IMR-90 (cell line): Measurements from ENCODE around the gene RAB36. TPM values are rescaled to one million over a fixed set of nuclear protein-coding genes. Genes with fewer than 3 reads are reported as not detected.

Source experiments
- ATAC-seq: fragments of 200-7000 bp; cut with Tn5 transposase; 2 replicates; pipeline ENCODE4 v1.9.1; 2020; ENCODE audit warnings: low read depth, mild to moderate bottlenecking, moderate library complexity
- BruUV-seq: library from RNA; stranded (reverse); fragments of 400-500 nt; replicated peaks from 2 replicates; lab custom pipeline; 2021; lab: Mats Ljungman, UMichigan
- CTCF ChIA-PET: fragments of 300-600 bp; formaldehyde crosslinking; extraction: SDS; loops from one replicate; lab custom pipeline; 2021; ENCODE audit warnings: antibody characterized with exemption; lab: Yijun Ruan, JAX
- POLR2A ChIA-PET: fragments of 300-600 bp; sonication (Branson Sonifier 250); formaldehyde crosslinking; loops from one replicate; lab custom pipeline; 2022; ENCODE audit warnings: antibody characterized with exemption; ENCODE audit not compliant: unreplicated experiment; lab: Charles Lee
- DNase-seq: peaks from one replicate; pipeline ENCODE4 v3.0.0; 2013
- H2AFZ ChIP-seq: replicated peaks from 2 replicates; pipeline ENCODE3; 2013; ENCODE audit warnings: low read length, mild to moderate bottlenecking; ENCODE audit not compliant: poor library complexity
- H2AK5ac ChIP-seq: 2 replicates; pipeline ENCODE4 v1.6.1; 2013; ENCODE audit warnings: low read depth, low read length, inconsistent platforms
- H2AK9ac ChIP-seq: replicated peaks from 2 replicates; pipeline ENCODE3; 2013; ENCODE audit warnings: mild to moderate bottlenecking, low read depth, low read length, moderate library complexity; ENCODE audit not compliant: poor library complexity
- H2BK120ac ChIP-seq: 2 replicates; pipeline ENCODE4 v1.6.1; 2013; ENCODE audit warnings: low read depth, low read length, inconsistent platforms
- H2BK15ac ChIP-seq: 3 replicates; pipeline ENCODE4 v1.6.1; 2013; ENCODE audit warnings: low read depth, low read length, inconsistent platforms
- H2BK20ac ChIP-seq: 2 replicates; pipeline ENCODE4 v1.6.1; 2013; ENCODE audit warnings: low read depth, mild to moderate bottlenecking, inconsistent platforms, low read length, moderate library complexity
- H2BK5ac ChIP-seq: 2 replicates; pipeline ENCODE4 v1.6.1; 2013; ENCODE audit warnings: mild to moderate bottlenecking, low read depth, low read length, inconsistent platforms; ENCODE audit not compliant: poor library complexity, severe bottlenecking
- H3K14ac ChIP-seq: replicated peaks from 2 replicates; pipeline ENCODE4 v1.6.1; 2013; ENCODE audit warnings: low read depth, low read length, inconsistent platforms
- H3K18ac ChIP-seq: 2 replicates; pipeline ENCODE4 v1.6.1; 2013; ENCODE audit warnings: low read depth, low read length, control low read depth
- H3K23ac ChIP-seq: 2 replicates; pipeline ENCODE4 v1.6.1; 2013; ENCODE audit warnings: low read depth, low read length, inconsistent platforms
- H3K27ac ChIP-seq: 2 replicates; pipeline ENCODE4 v1.5.1; 2013; ENCODE audit warnings: mild to moderate bottlenecking, control low read depth, low read length; ENCODE audit not compliant: insufficient read depth
- H3K27me3 ChIP-seq: 2 replicates; pipeline ENCODE4 v1.6.1; 2013; ENCODE audit warnings: low read length; ENCODE audit not compliant: control insufficient read depth, insufficient read depth
- H3K36me3 ChIP-seq: 2 replicates; pipeline ENCODE4 v1.6.1; 2013; ENCODE audit warnings: low read length, mixed read lengths; ENCODE audit not compliant: control insufficient read depth, insufficient read depth
- H3K4ac ChIP-seq: 2 replicates; pipeline ENCODE4 v1.6.1; 2013; ENCODE audit warnings: low read depth, low read length, inconsistent platforms
- H3K4me1 ChIP-seq: 2 replicates; pipeline ENCODE4 v1.6.1; 2013; ENCODE audit warnings: low read length, mixed read lengths; ENCODE audit not compliant: control insufficient read depth, insufficient read depth
- H3K4me2 ChIP-seq: 2 replicates; pipeline ENCODE4 v1.6.1; 2013; ENCODE audit warnings: low read depth, mild to moderate bottlenecking, control low read depth, low read length, moderate library complexity
- H3K4me3 ChIP-seq: 2 replicates; pipeline ENCODE4 v1.5.1; 2013; ENCODE audit warnings: low read depth, mild to moderate bottlenecking, control low read depth, low read length, moderate library complexity; ENCODE audit not compliant: insufficient read depth
- H3K56ac ChIP-seq: 2 replicates; pipeline ENCODE4 v1.6.1; 2013; ENCODE audit warnings: low read length, inconsistent platforms; ENCODE audit not compliant: insufficient read depth; ENCODE audit errors: extremely low read depth
- H3K79me1 ChIP-seq, 2 experiments: 2 replicates each; pipeline ENCODE4 v1.6.1; 2013; ENCODE audit warnings: low read length in 2 of 2, inconsistent platforms in 1 of 2, low read depth in 1 of 2
- H3K9ac ChIP-seq: 2 replicates; pipeline ENCODE4 v1.6.1; 2013; ENCODE audit warnings: low read depth, low read length, control low read depth
- H3K9me1 ChIP-seq: 2 replicates; pipeline ENCODE4 v1.6.1; 2013; ENCODE audit warnings: low read length, inconsistent platforms; ENCODE audit not compliant: insufficient read depth
- H3K9me3 ChIP-seq: 2 replicates; pipeline ENCODE4 v1.6.1; 2013; ENCODE audit warnings: low read length; ENCODE audit not compliant: control insufficient read depth, insufficient read depth
- H4K20me1 ChIP-seq: 2 replicates; pipeline ENCODE4 v1.6.1; 2013; ENCODE audit warnings: low read length, inconsistent platforms; ENCODE audit not compliant: insufficient read depth
- H4K5ac ChIP-seq: 2 replicates; pipeline ENCODE4 v1.6.1; 2013; ENCODE audit warnings: mild to moderate bottlenecking, low read depth, low read length, control low read depth
- H4K8ac ChIP-seq, 2 experiments: 2 replicates each; pipeline ENCODE4 v1.6.1; 2013; ENCODE audit warnings: low read depth in 2 of 2, low read length in 2 of 2, control low read depth in 1 of 2, inconsistent platforms in 1 of 2
- H4K91ac ChIP-seq: 2 replicates; pipeline ENCODE4 v1.6.1; 2013; ENCODE audit warnings: low read depth, low read length, inconsistent platforms; ENCODE audit not compliant: insufficient read depth
- SMC3 ChIP-seq: fragments of 150-350 bp; IDR thresholded peaks from 2 replicates; pipeline ENCODE4 v1.6.1; 2016; ENCODE audit warnings: low read depth, mild to moderate bottlenecking, antibody characterized with exemption, low read length, moderate library complexity
- WGBS, 2 experiments: methylation state at CpG; one replicate each; pipeline versions ENCODE4 v1.1.5 to v1.1.7; 2013; ENCODE audit warnings: missing lambda C conversion rate in 2 of 2; ENCODE audit not compliant: insufficient read length in 1 of 2; ENCODE audit errors: extremely low coverage in 2 of 2; 5-methylcytosine and 5-hydroxymethylcytosine counted together
- dilution Hi-C: fragments of 300-500 bp; cut with HindIII; formaldehyde crosslinking; loops from one replicate; pipeline ENCODE4 v1.14.3; 2018; ENCODE audit warnings: low sequenced_read_pairs; ENCODE audit not compliant: unreplicated experiment
- in situ Hi-C: fragments of 300-500 bp; cut with MboI; formaldehyde crosslinking; loops from 3 replicates; pipeline ENCODE4 v1.14.3; 2019; ENCODE audit warnings: low sequenced_read_pairs, inconsistent platforms, mixed read lengths
- intact Hi-C: fragments of 100-400 bp; cut with micrococcal nuclease; formaldehyde crosslinking; loops from 2 replicates; pipeline ENCODE4 v1.10.0; 2022
- polyA plus RNA-seq, 3 experiments: library from polyadenylated mRNA; depleted of rRNA; stranded (reverse); fragments of >200 nt; gene quantifications; 2 replicates each; pipeline ENCODE4 v1.2.3, GENCODE V29; 2012; ENCODE audit warnings: low replicate concordance in 1 of 3
- total RNA-seq: library from RNA; depleted of rRNA; stranded (reverse); fragments of >200 nt; gene quantifications from 2 replicates; pipeline ENCODE4 v1.2.3, GENCODE V29; 2012

Gene RAB36
- total and polyA plus RNA-seq, 2 of the 4 experiments (the other 2 are of a cell fraction): 3.6 to 4.0 TPM

DNA sequence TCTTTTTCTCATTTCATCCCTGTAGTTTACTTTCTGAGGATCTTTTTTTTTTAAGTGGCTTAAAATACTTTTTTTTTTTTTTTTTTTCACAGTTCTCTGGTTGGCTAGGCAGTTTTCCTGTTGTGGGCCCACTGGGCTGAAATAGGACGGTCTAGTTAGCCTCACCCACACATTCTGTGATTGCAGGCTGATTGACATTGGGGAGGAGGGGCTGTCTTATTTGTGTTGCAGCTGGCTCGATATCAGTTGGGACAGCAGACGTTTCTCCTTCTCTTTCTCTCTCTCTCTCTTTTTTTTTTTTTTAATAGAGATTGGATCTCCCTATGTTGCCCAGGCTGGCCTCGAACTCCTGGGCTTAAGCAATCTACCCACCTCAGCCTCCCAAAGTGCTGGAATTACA lies 41.9 kb downstream of the RAB36 start:
- H3K23ac ChIP-seq: no peak overlapping the region
- H3K56ac ChIP-seq: no peak overlapping the region
- no peak overlapping the region for H3K18ac ChIP-seq
- no peak overlapping the region for H3K4ac ChIP-seq
- DNase-seq (no peak), ATAC-seq (no peak)
- no peak overlapping the region for H4K8ac ChIP-seq
- H3K9me1 ChIP-seq: peaks cover 26% of the 10 kb centered on the region
- peaks cover 73% of the 10 kb centered on the region for H4K20me1 ChIP-seq
- no peak overlapping the region for H2AK5ac ChIP-seq
- in situ Hi-C loops (no loop called here), intact Hi-C loops (no loop called here), dilution Hi-C loops (no loop called here)
- H4K91ac ChIP-seq: no peak overlapping the region
- no peak overlapping the region for H2AFZ ChIP-seq
- no peak overlapping the region for H3K4me3 ChIP-seq
- ChIA-PET POLR2A (no interaction called here), CTCF (no interaction called here)
- H3K27me3 ChIP-seq: no peaks in the 10 kb centered on the region
- H4K5ac ChIP-seq: no peak overlapping the region
- H3K27ac ChIP-seq: no peak overlapping the region
- H2BK5ac ChIP-seq: no peak overlapping the region
- H2BK15ac ChIP-seq: no peak overlapping the region
- no peaks in the 10 kb centered on the region for H3K9me3 ChIP-seq
- H2AK9ac ChIP-seq: no peak overlapping the region
- H2BK20ac ChIP-seq: no peak overlapping the region
- TF ChIP-seq SMC3: no peak
- peaks cover 20% of the 10 kb centered on the region for H3K4me1 ChIP-seq
- BruUV-seq: no TSS peak
- H3K14ac ChIP-seq: no peak overlapping the region
- no peak overlapping the region for H3K4me2 ChIP-seq
- H3K36me3 ChIP-seq: peaks cover 4% of the 10 kb centered on the region; the same call in 1 of the 2 replicates
- no peak overlapping the region for H2BK120ac ChIP-seq
- H3K79me1 ChIP-seq: peaks cover 28 to 87% of the 10 kb centered on the region in 2 experiments
- no CpG with 5 or more reads among the region's 4 CpGs for WGBS, 2 experiments
- no peak overlapping the region for H3K9ac ChIP-seq
